Activated CD4-positive, alpha-beta T cell treated with anti-CD3 and anti-CD28 coated beads, Interleukin-2, amount 50 U/mL, for 48 hours (primary cell): Measurements from ENCODE around the gene MAPK10.
"Not testable (repeated sequence)": the region's sequence is repeated elsewhere in the genome, so short reads cannot be mapped to it uniquely, and the experiment has no call there.

Experiments
- DNase-seq, 2 experiments: peaks; one replicate each; pipeline ENCODE4 v3.0.0-alpha.2; 2020

The MAPK10 gene

GRCh38 chr4:86178211-86178610 is 181.6 kb downstream of the MAPK10 start:
- DNase-seq = no peak

- no peak for DNase-seq
These were observed 185.3 kb downstream of the MAPK10 start for GRCh38 chr4:86174506-86174905.

- DNase-seq = not testable (repeated sequence)
These were observed 191.5 kb downstream of the MAPK10 start for GRCh38 chr4:86168335-86168734.

GRCh38 chr4:86160426-86160825 is 199.4 kb downstream of the MAPK10 start:
- DNase-seq = no peak

GRCh38 chr4:86159216-86159615 is 200.6 kb downstream of the MAPK10 start:
- no peak for DNase-seq

- DNase-seq = no peak
These were observed 203.3 kb downstream of the MAPK10 start for GRCh38 chr4:86156531-86156930.

GRCh38 chr4:86155766-86156165 is 204.1 kb downstream of the MAPK10 start:
- no peak for DNase-seq

- DNase-seq = no peak
These were observed 207.4 kb downstream of the MAPK10 start for GRCh38 chr4:86152454-86152853.

- no peak for DNase-seq
These were observed 208.7 kb downstream of the MAPK10 start for GRCh38 chr4:86151196-86151595.

GRCh38 chr4:86141161-86141560 is 218.7 kb downstream of the MAPK10 start:
- no peak for DNase-seq

- DNase-seq = no peak
These were observed 227.4 kb downstream of the MAPK10 start for GRCh38 chr4:86132468-86132867.

GRCh38 chr4:86131456-86131855 is 228.4 kb downstream of the MAPK10 start:
- DNase-seq = no peak

- DNase-seq = no peak
These were observed 229.5 kb downstream of the MAPK10 start for GRCh38 chr4:86130160-86130933.

- no peak for DNase-seq
These were observed 230.3 kb downstream of the MAPK10 start for GRCh38 chr4:86129546-86129945.

GRCh38 chr4:86122404-86122803 is 237.4 kb downstream of the MAPK10 start:
- DNase-seq = no peak

- DNase-seq = no peak
These were observed 241.1 kb downstream of the MAPK10 start for GRCh38 chr4:86118711-86119110.

GRCh38 chr4:86117705-86118302 is 242.0 kb downstream of the MAPK10 start:
- DNase-seq = no peak

- DNase-seq = no peak
These were observed 245.3 kb downstream of the MAPK10 start for GRCh38 chr4:86114563-86114962.

- DNase-seq = no peak
These were observed 251.0 kb downstream of the MAPK10 start for GRCh38 chr4:86108834-86109233.

- DNase-seq = no peak
These were observed 251.7 kb downstream of the MAPK10 start for GRCh38 chr4:86108137-86108536.

GRCh38 chr4:86107112-86107511 is 252.7 kb downstream of the MAPK10 start:
- DNase-seq = no peak

- no peak for DNase-seq
These were observed 253.4 kb downstream of the MAPK10 start for GRCh38 chr4:86106475-86106874.

GRCh38 chr4:86101841-86102240 is 258.0 kb downstream of the MAPK10 start:
- DNase-seq = no peak

GRCh38 chr4:86101410-86101809 is 258.4 kb downstream of the MAPK10 start:
- no peak for DNase-seq
